Measurements from ENCODE around the gene DNAJC6. TPM values are rescaled to one million over a fixed set of nuclear protein-coding genes. Genes with fewer than 3 reads are reported as not detected.

Gene DNAJC6
- total and polyA plus RNA-seq, 8 donors: 0.46 to 4.3 (median 1.9) TPM

DNA sequence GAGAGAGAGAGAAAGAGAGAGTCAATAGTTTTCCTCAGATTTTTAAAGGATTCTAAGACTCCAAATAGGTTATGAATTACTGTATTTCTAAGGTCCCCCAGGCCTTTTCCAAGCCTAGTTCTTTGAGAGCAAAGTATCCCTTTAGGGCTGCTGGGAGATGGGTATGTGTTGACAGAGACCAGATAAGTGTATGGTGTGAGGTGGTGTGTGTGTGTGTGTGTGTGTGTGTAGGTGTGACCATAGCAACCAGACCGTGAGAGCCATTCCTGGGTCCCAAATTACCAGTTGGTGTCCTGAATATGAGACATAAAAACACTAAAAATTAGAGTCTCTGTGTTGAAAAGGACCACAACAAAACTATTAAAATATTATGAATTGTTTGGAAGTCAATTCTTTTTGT, 41.7 kb upstream of the DNAJC6 start:
- TF ChIP-seq, protein P1, sequence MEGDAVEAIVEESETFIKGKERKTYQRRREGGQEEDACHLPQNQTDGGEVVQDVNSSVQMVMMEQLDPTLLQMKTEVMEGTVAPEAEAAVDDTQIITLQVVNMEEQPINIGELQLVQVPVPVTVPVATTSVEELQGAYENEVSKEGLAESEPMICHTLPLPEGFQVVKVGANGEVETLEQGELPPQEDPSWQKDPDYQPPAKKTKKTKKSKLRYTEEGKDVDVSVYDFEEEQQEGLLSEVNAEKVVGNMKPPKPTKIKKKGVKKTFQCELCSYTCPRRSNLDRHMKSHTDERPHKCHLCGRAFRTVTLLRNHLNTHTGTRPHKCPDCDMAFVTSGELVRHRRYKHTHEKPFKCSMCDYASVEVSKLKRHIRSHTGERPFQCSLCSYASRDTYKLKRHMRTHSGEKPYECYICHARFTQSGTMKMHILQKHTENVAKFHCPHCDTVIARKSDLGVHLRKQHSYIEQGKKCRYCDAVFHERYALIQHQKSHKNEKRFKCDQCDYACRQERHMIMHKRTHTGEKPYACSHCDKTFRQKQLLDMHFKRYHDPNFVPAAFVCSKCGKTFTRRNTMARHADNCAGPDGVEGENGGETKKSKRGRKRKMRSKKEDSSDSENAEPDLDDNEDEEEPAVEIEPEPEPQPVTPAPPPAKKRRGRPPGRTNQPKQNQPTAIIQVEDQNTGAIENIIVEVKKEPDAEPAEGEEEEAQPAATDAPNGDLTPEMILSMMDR (IDR thresholded peaks at IDR 0.05): no peak
- no peaks in the 10 kb centered on the region for H3K4me1 ChIP-seq
- ATAC-seq (no peak), FAIRE-seq (no peak), DNase-seq (no peak)
- H3K36me3 ChIP-seq: no peaks in the 10 kb centered on the region
- no peak overlapping the region for H3K4me3 ChIP-seq
- H3K27ac ChIP-seq: no peak overlapping the region
- no peaks in the 10 kb centered on the region for H3K27me3 ChIP-seq
- 84 to 85% methylated on average over 1 of the region's 1 CpG for WGBS, 2 donors
- intact Hi-C loops (cut with DNase I): no loop called here
- no peaks in the 10 kb centered on the region for H3K9me3 ChIP-seq

DNA sequence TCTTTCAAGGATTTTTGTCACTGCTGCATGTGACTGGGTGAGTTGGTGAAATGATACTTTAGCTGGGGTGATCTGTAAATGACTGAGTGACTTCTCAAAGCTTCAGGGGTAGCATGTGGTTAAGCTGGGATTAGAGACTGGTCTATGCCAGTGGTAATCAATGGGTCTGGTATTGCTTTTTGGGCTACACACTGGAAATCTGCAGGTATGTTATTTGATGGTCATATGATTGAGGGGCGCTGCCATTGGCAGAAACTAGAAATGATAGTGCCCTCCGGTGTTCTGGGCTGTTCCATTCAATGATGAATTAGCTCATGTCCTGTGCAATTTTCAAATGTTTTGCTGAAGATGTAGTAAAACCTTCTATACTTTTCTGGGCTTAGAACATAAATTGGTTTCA, 39.7 kb upstream of the DNAJC6 start:
- intact Hi-C loops (cut with DNase I): no loop called here
- TF ChIP-seq, protein P1 (IDR thresholded peaks at IDR 0.05): no peak
- DNase-seq: no peak
- ATAC-seq: no peak
- H3K27ac ChIP-seq: no peak overlapping the region
- no peaks in the 10 kb centered on the region for H3K4me1 ChIP-seq
- no peaks in the 10 kb centered on the region for H3K27me3 ChIP-seq
- WGBS, 2 donors: 88 to 93% methylated on average over 2 of the region's 2 CpGs
- H3K9me3 ChIP-seq: no peaks in the 10 kb centered on the region
- H3K4me3 ChIP-seq: no peak overlapping the region
- H3K36me3 ChIP-seq: no peaks in the 10 kb centered on the region
- no peak for FAIRE-seq

- no peak for FAIRE-seq
- no peaks in the 10 kb centered on the region for H3K4me1 ChIP-seq
- H3K27ac ChIP-seq: no peak overlapping the region
- TF ChIP-seq, protein P1 (IDR thresholded peaks at IDR 0.05): no peak
- H3K4me3 ChIP-seq: no peak overlapping the region
- intact Hi-C loops (cut with DNase I): no loop called here
- WGBS, 2 donors: 77 to 82% methylated on average over 1 of the region's 1 CpG
- no peaks in the 10 kb centered on the region for H3K27me3 ChIP-seq
- DNase-seq: no peak
- H3K36me3 ChIP-seq: no peaks in the 10 kb centered on the region
- ATAC-seq: no peak
- no peaks in the 10 kb centered on the region for H3K9me3 ChIP-seq
Observed at GRCh38 chr1:65276197-65276939, 33.0 kb upstream of the DNAJC6 start.

DNA sequence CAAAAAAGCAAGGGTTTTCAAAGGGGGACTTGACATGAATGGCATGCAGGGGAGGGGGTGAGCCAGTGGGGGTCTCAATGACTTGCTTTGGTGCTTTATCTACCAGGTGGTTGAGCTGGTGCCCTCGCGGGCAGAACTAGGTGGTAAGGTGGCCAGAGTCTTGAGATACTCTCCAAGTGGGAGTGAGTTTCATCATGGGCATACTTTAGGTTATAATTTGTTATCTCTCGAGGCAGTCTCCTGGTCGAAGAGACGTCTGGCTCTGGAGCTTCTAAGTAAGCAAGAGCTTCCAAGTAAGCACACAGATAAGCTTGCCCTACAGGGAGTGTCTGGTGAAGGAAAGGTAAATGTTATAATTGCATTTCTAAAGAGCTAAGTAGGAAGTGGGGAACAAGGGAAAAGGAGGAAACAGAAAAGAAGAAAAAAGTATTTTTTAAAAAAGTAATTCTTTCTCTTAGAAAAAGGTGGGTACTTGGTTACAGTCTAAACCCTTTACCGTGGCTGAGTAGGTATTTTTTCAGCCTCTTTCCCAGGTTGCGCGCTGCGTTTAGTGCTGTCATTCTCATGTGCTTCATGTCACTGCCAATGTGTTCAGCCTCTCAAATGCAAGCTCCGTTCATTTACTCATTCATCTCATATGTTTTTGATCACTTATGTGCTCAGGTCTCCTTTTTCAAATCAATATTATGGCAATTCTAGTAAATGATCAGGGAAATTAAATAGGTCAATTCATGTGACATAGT, 31.6 kb upstream of the DNAJC6 start:
- Histone ChIP-seq H3K36me3 (no peaks in the 10 kb centered on the region), H3K4me3 (no peak overlapping the region), H3K9me3 (no peaks in the 10 kb centered on the region), H3K27ac (no peak overlapping the region), H3K4me1 (no peaks in the 10 kb centered on the region), H3K27me3 (no peaks in the 10 kb centered on the region)
- 58 to 75% methylated on average over 10 of the region's 10 CpGs for WGBS, 2 donors
- TF ChIP-seq, protein P1 (IDR thresholded peaks at IDR 0.05): no peak
- no peak for FAIRE-seq
- ATAC-seq: no peak
- intact Hi-C loops (cut with DNase I): no loop called here
- DNase-seq: no peak

Data from pancreas (tissue), 10 donors.